ENCODE data around the gene GOLT1A. TPM values are rescaled to one million over a fixed set of nuclear protein-coding genes. Genes with fewer than 3 reads are reported as not detected.
A peak's percentile ranks its signal among the peaks of the same experiment; 100 is the strongest.

The GOLT1A gene
- polyA plus RNA-seq, 3 donors = not detected

GRCh38 chr1:204225841-204226735, 12.3 kb upstream of the GOLT1A start:
- WGBS (ENCODE audit: insufficient coverage) = 87% methylated on average over 15 of the region's 16 CpGs
- H3K79me2 ChIP-seq (ENCODE audit: insufficient read depth, low read length) = no peaks in the 10 kb centered on the region
- H3K27ac ChIP-seq (ENCODE audit: low read depth in 1 of 2, low read length in 2 of 2) = no peak overlapping the region
- no peak overlapping the region for H2AFZ ChIP-seq (ENCODE audit: insufficient read depth, low read depth, low read length, poor library complexity, severe bottlenecking)
- Mint-ChIP-seq H3K9me3 (peaks cover 0 to 2% (median 0%) of the 10 kb centered on the region in 7 donors), H3K27ac (peak overlapping the region in 1 of 7 donors; percentile 36), H3K4me3 (no peak overlapping the region), H3K4me1 (no peaks in the 10 kb centered on the region), H3K36me3 (no peaks in the 10 kb centered on the region), H3K27me3 (ENCODE audit: low read depth in 3 of 3) (peaks cover 0 to 6% (median 6%) of the 10 kb centered on the region in 3 donors)
- TF ChIP-seq CTCF (IDR thresholded peaks at IDR 0.05) = no peak
- intact Hi-C loops (cut with micrococcal nuclease) = no loop called here
- H3K9ac ChIP-seq (ENCODE audit: insufficient read depth, low read length, poor library complexity, severe bottlenecking) = no peak overlapping the region
- H3K9me3 ChIP-seq (replicated peaks in 1 of 2; ENCODE audit: control insufficient read depth in 1 of 2, insufficient read depth in 1 of 2, low read length in 2 of 2) = no peaks in the 10 kb centered on the region
- no peak overlapping the region for H3K4me3 ChIP-seq (replicated peaks in 1 of 3; ENCODE audit: low read depth in 2 of 3, low read length in 3 of 3)
- DNase-seq = no peak
- no peaks in the 10 kb centered on the region for H3K36me3 ChIP-seq (replicated peaks in 1 of 2; ENCODE audit: control insufficient read depth in 1 of 2, insufficient read depth in 2 of 2, low read length in 2 of 2)
- H3K4me2 ChIP-seq (replicated peaks; ENCODE audit: extremely low read depth, low read length, poor library complexity, severe bottlenecking) = no peak overlapping the region
- no peaks in the 10 kb centered on the region for H3K27me3 ChIP-seq (ENCODE audit: control insufficient read depth in 2 of 2, insufficient read depth in 2 of 2, low read length in 2 of 2)
- no peaks in the 10 kb centered on the region for H4K20me1 ChIP-seq (ENCODE audit: insufficient read depth, low read length)
- H3K4me1 ChIP-seq (ENCODE audit: control insufficient read depth in 1 of 2, insufficient read depth in 2 of 2, low read length in 2 of 2) = no peaks in the 10 kb centered on the region

GRCh38 chr1:204224655-204225054, 10.9 kb upstream of the GOLT1A start:
- H4K20me1 ChIP-seq (ENCODE audit: insufficient read depth, low read length) = no peaks in the 10 kb centered on the region
- no peak overlapping the region for H2AFZ ChIP-seq (ENCODE audit: insufficient read depth, low read depth, low read length, poor library complexity, severe bottlenecking)
- Mint-ChIP-seq H3K4me1 (peaks cover 6% of the 10 kb centered on the region), H3K9me3 (peaks cover 0 to 2% (median 0%) of the 10 kb centered on the region in 7 donors), H3K4me3 (no peak overlapping the region), H3K36me3 (no peaks in the 10 kb centered on the region), H3K27me3 (ENCODE audit: low read depth in 3 of 3) (peaks cover 0 to 6% (median 6%) of the 10 kb centered on the region in 3 donors), H3K27ac (no peak overlapping the region)
- H3K79me2 ChIP-seq (ENCODE audit: insufficient read depth, low read length) = no peaks in the 10 kb centered on the region
- H3K4me1 ChIP-seq (ENCODE audit: control insufficient read depth in 1 of 2, insufficient read depth in 2 of 2, low read length in 2 of 2) = no peaks in the 10 kb centered on the region
- H3K4me3 ChIP-seq (replicated peaks in 1 of 3; ENCODE audit: low read depth in 2 of 3, low read length in 3 of 3) = no peak overlapping the region
- intact Hi-C loops (cut with micrococcal nuclease) = no loop called here
- TF ChIP-seq CTCF (IDR thresholded peaks at IDR 0.05) = no peak
- no peaks in the 10 kb centered on the region for H3K9me3 ChIP-seq (replicated peaks in 1 of 2; ENCODE audit: control insufficient read depth in 1 of 2, insufficient read depth in 1 of 2, low read length in 2 of 2)
- H3K27me3 ChIP-seq (ENCODE audit: control insufficient read depth in 2 of 2, insufficient read depth in 2 of 2, low read length in 2 of 2) = no peaks in the 10 kb centered on the region
- H3K9ac ChIP-seq (ENCODE audit: insufficient read depth, low read length, poor library complexity, severe bottlenecking) = no peak overlapping the region
- DNase-seq = no peak
- H3K27ac ChIP-seq (ENCODE audit: low read depth in 1 of 2, low read length in 2 of 2) = no peak overlapping the region
- H3K36me3 ChIP-seq (replicated peaks in 1 of 2; ENCODE audit: control insufficient read depth in 1 of 2, insufficient read depth in 2 of 2, low read length in 2 of 2) = no peaks in the 10 kb centered on the region
- 82% methylated on average over 5 of the region's 8 CpGs for WGBS (ENCODE audit: insufficient coverage)
- H3K4me2 ChIP-seq (replicated peaks; ENCODE audit: extremely low read depth, low read length, poor library complexity, severe bottlenecking) = no peak overlapping the region
